Measurements from ENCODE around the gene SGCD. TPM values are rescaled to one million over a fixed set of nuclear protein-coding genes. Genes with fewer than 3 reads are reported as not detected.
A peak's percentile ranks its signal among the peaks of the same experiment; 100 is the strongest.

Gene SGCD
- total and polyA plus RNA-seq, 2 experiments from 2014 or later = 69.7 to 71.2 TPM

GRCh38 chr5:156312897-156313694, 13.9 kb upstream of the SGCD start:
- in situ Hi-C loops (cut with MboI) = no loop called here
- no peak for DNase-seq
- H4K20me1 ChIP-seq (ENCODE audit: insufficient read depth) = no peaks in the 10 kb centered on the region
- no peak overlapping the region for H3K9ac ChIP-seq
- H3K79me2 ChIP-seq (ENCODE audit: insufficient read depth) = no peaks in the 10 kb centered on the region
- H3K27me3 ChIP-seq (replicated peaks; ENCODE audit: insufficient read depth) = no peaks in the 10 kb centered on the region
- H3K36me3 ChIP-seq (ENCODE audit: low read depth) = no peaks in the 10 kb centered on the region
- H3F3A ChIP-seq (ENCODE audit: insufficient read depth) = no peaks in the 10 kb centered on the region
- H2AFZ ChIP-seq = no peak overlapping the region
- no peaks in the 10 kb centered on the region for H3K4me1 ChIP-seq (ENCODE audit: insufficient read depth)
- TF ChIP-seq EZH2phosphoT487 (IDR thresholded peaks at IDR 0.05; ENCODE audit: insufficient read depth, low read depth) = no peak
- H3K9me3 ChIP-seq (ENCODE audit: low read depth) = no peaks in the 10 kb centered on the region
- H3K9me2 ChIP-seq (ENCODE audit: insufficient read depth) = no peaks in the 10 kb centered on the region
- no peak overlapping the region for H3K4me2 ChIP-seq (ENCODE audit: unreplicated experiment)
- H3K27ac ChIP-seq = no peak overlapping the region
- H3K4me3 ChIP-seq = no peak overlapping the region
- WGBS, 2 experiments (ENCODE audit: low coverage in 1 of 2, low lambda C conversion rate in 2 of 2, missing lambda C conversion rate in 2 of 2) = 77 to 85% methylated on average over 2 of the region's 2 CpGs

- in situ Hi-C loops (cut with MboI) = no loop called here
These were observed 12.5 kb upstream of the SGCD start for GRCh38 chr5:156314416-156314815.

GRCh38 chr5:156322666-156323065, 4.3 kb upstream of the SGCD start:
- Histone ChIP-seq H3K27ac (no peak overlapping the region), H3K9ac (no peak overlapping the region), H3F3A (ENCODE audit: insufficient read depth) (peaks cover 17% of the 10 kb centered on the region), H2AFZ (no peak overlapping the region), H3K4me3 (no peak overlapping the region), H3K27me3 (replicated peaks; ENCODE audit: insufficient read depth) (no peaks in the 10 kb centered on the region), H3K36me3 (ENCODE audit: low read depth) (no peaks in the 10 kb centered on the region), H3K79me2 (ENCODE audit: insufficient read depth) (0 out of 2 replicates have a peak, but pooled peaks cover 2% of the 10 kb centered on the region), H4K20me1 (ENCODE audit: insufficient read depth) (no peaks in the 10 kb centered on the region), H3K9me2 (ENCODE audit: insufficient read depth) (no peaks in the 10 kb centered on the region), H3K4me2 (ENCODE audit: unreplicated experiment) (no peak overlapping the region), H3K9me3 (ENCODE audit: low read depth) (no peaks in the 10 kb centered on the region), H3K4me1 (ENCODE audit: insufficient read depth) (peaks cover 6% of the 10 kb centered on the region)
- no peak for DNase-seq
- in situ Hi-C loops (cut with MboI) = no loop called here
- TF ChIP-seq EZH2 (IDR thresholded peaks at IDR 0.05; ENCODE audit: insufficient read depth, poor library complexity, severe bottlenecking) (no peak), EZH2phosphoT487 (IDR thresholded peaks at IDR 0.05; ENCODE audit: insufficient read depth, low read depth) (no peak)

More at GRCh38 chr5:156314416-156314815, 12.5 kb upstream of the SGCD start:
- no peaks in the 10 kb centered on the region for H4K20me1 ChIP-seq (ENCODE audit: insufficient read depth)
- no peaks in the 10 kb centered on the region for H3K79me2 ChIP-seq (ENCODE audit: insufficient read depth)
- no peaks in the 10 kb centered on the region for H3K27me3 ChIP-seq (replicated peaks; ENCODE audit: insufficient read depth)
- H3K9me2 ChIP-seq (ENCODE audit: insufficient read depth) = no peaks in the 10 kb centered on the region
- no peak for DNase-seq
- no peak overlapping the region for H3K27ac ChIP-seq
- H3K4me1 ChIP-seq (ENCODE audit: insufficient read depth) = no peaks in the 10 kb centered on the region
- H3F3A ChIP-seq (ENCODE audit: insufficient read depth) = no peaks in the 10 kb centered on the region
- no peak overlapping the region for H3K4me3 ChIP-seq
- no peak overlapping the region for H2AFZ ChIP-seq
- H3K36me3 ChIP-seq (ENCODE audit: low read depth) = no peaks in the 10 kb centered on the region
- no peak for TF ChIP-seq EZH2phosphoT487 (IDR thresholded peaks at IDR 0.05; ENCODE audit: insufficient read depth, low read depth)
- H3K9me3 ChIP-seq (ENCODE audit: low read depth) = no peaks in the 10 kb centered on the region
- 52 to 71% methylated on average over 1 of the region's 1 CpG for WGBS, 2 experiments (ENCODE audit: low coverage in 1 of 2, low lambda C conversion rate in 2 of 2, missing lambda C conversion rate in 2 of 2)
- H3K4me2 ChIP-seq (ENCODE audit: unreplicated experiment) = no peak overlapping the region
- no peak overlapping the region for H3K9ac ChIP-seq

- in situ Hi-C loops (cut with MboI) = no loop called here
- Histone ChIP-seq H3K9me2 (ENCODE audit: insufficient read depth) (no peaks in the 10 kb centered on the region), H3K4me3 (peak overlapping the region; percentile 89), H3K4me1 (ENCODE audit: insufficient read depth) (peaks cover 30% of the 10 kb centered on the region), H3K27me3 (replicated peaks; ENCODE audit: insufficient read depth) (no peaks in the 10 kb centered on the region), H2AFZ (peak overlapping the region; percentile 87), H3K4me2 (ENCODE audit: unreplicated experiment) (peak overlapping the region; percentile 83), H3F3A (ENCODE audit: insufficient read depth) (peaks cover 41% of the 10 kb centered on the region), H3K27ac (peak overlapping the region; percentile 83), H3K9me3 (ENCODE audit: low read depth) (no peaks in the 10 kb centered on the region), H3K36me3 (ENCODE audit: low read depth) (peaks cover 10% of the 10 kb centered on the region), H3K79me2 (ENCODE audit: insufficient read depth) (peaks cover 48% of the 10 kb centered on the region), H3K9ac (peak overlapping the region; percentile 83), H4K20me1 (ENCODE audit: insufficient read depth) (no peaks in the 10 kb centered on the region)
- WGBS, 2 experiments (ENCODE audit: low coverage in 1 of 2, low lambda C conversion rate in 2 of 2, missing lambda C conversion rate in 2 of 2) = 0 to 4% methylated on average over 6 of the region's 6 CpGs
- DNase-seq = peak; percentile 48
- TF ChIP-seq EZH2 (IDR thresholded peaks at IDR 0.05; ENCODE audit: insufficient read depth, poor library complexity, severe bottlenecking) = no peak
- TF ChIP-seq EZH2phosphoT487 (IDR thresholded peaks at IDR 0.05; ENCODE audit: insufficient read depth, low read depth) = no peak
These were observed 332 bp downstream of the SGCD start for GRCh38 chr5:156327296-156327695.

Measured in GM23248 (cell line).